Measurements from ENCODE around the gene XRCC1.
"Not testable (repeated sequence)": the region's sequence is repeated elsewhere in the genome, so short reads cannot be mapped to it uniquely, and the experiment has no call there.

Gene XRCC1

GRCh38 chr19:43524922-43525835 is 50.1 kb downstream of the XRCC1 start:
- Histone ChIP-seq H3K9me3 (ENCODE audit: insufficient read depth, low read length) (no peaks in the 10 kb centered on the region), H3K27me3 (ENCODE audit: insufficient read depth, insufficient read length) (peaks cover 8% of the 10 kb centered on the region), H3K4me3 (ENCODE audit: insufficient read length, low read depth) (peak overlapping the region; percentile 84), H3K4me1 (ENCODE audit: insufficient read depth, insufficient read length) (no peaks in the 10 kb centered on the region), H3K9ac (ENCODE audit: insufficient read length, low read depth) (peak overlapping the region; percentile 93), H3K36me3 (ENCODE audit: insufficient read depth, insufficient read length, low read length) (peaks cover 6% of the 10 kb centered on the region)
- TF ChIP-seq YY1 (IDR thresholded peaks at IDR 0.05; ENCODE audit: insufficient read depth, insufficient read length) = no peak
- no peak for TF ChIP-seq SUZ12 (IDR thresholded peaks at IDR 0.05; ENCODE audit: extremely low read depth, insufficient read depth, insufficient read length)
- no peak for TF ChIP-seq ZNF274 (IDR thresholded peaks at IDR 0.05; ENCODE audit: low read depth, low read length)
- no peak for DNase-seq (ENCODE audit: low read depth, low spot score)

DNA sequence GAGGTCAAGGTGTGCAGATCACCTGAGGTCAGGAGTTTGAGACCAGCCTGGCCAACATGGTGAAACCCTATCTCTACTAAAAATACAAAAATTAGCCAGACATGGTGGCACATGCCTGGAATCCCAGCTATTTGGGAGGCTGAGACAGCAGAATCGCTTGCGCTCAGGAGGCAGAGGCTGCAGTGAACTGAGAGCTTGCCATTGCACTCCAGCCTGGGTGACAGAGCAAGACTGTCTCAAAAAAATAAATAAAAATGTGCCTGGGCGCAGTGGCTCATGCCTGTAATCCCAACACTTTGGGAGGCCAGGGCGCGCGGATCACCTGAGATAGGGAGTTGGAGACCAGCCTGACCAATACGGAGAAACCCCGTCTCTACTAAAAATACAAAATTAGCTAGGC is 51.6 kb downstream of the XRCC1 start:
- H3K4me3 ChIP-seq (ENCODE audit: insufficient read length, low read depth); H3K9me3 ChIP-seq (ENCODE audit: insufficient read depth, low read length); H3K4me1 ChIP-seq (ENCODE audit: insufficient read depth, insufficient read length); DNase-seq (ENCODE audit: low read depth, low spot score); H3K36me3 ChIP-seq (ENCODE audit: insufficient read depth, insufficient read length, low read length); H3K9ac ChIP-seq (ENCODE audit: insufficient read length, low read depth); H3K27me3 ChIP-seq (ENCODE audit: insufficient read depth, insufficient read length): not testable (repeated sequence)

DNA sequence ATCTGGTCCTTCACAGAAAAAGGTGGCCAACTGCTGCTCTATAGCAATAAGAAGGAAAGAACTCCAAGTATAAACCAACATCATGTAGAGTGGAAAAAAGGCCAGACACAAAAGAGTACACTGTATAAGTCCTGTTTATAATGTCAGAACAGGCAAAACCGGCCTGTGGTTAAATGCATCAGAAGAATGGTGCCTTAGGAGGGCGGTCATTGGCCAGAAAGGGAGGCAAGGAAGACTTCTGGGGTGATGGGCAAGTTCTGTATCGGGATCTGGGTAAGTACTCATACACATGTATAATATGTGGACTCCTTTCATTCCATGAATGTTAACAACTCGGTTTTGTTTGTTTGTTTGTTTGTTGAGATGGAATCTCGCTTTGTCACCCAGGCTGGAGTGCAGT is 52.4 kb downstream of the XRCC1 start:
- no peak overlapping the region for H3K9ac ChIP-seq (ENCODE audit: insufficient read length, low read depth)
- no peak for TF ChIP-seq SUZ12 (IDR thresholded peaks at IDR 0.05; ENCODE audit: extremely low read depth, insufficient read depth, insufficient read length)
- TF ChIP-seq YY1 (IDR thresholded peaks at IDR 0.05; ENCODE audit: insufficient read depth, insufficient read length) = no peak
- TF ChIP-seq ZNF274 (IDR thresholded peaks at IDR 0.05; ENCODE audit: low read depth, low read length) = no peak
- H3K4me1 ChIP-seq (ENCODE audit: insufficient read depth, insufficient read length) = no peaks in the 10 kb centered on the region

DNA sequence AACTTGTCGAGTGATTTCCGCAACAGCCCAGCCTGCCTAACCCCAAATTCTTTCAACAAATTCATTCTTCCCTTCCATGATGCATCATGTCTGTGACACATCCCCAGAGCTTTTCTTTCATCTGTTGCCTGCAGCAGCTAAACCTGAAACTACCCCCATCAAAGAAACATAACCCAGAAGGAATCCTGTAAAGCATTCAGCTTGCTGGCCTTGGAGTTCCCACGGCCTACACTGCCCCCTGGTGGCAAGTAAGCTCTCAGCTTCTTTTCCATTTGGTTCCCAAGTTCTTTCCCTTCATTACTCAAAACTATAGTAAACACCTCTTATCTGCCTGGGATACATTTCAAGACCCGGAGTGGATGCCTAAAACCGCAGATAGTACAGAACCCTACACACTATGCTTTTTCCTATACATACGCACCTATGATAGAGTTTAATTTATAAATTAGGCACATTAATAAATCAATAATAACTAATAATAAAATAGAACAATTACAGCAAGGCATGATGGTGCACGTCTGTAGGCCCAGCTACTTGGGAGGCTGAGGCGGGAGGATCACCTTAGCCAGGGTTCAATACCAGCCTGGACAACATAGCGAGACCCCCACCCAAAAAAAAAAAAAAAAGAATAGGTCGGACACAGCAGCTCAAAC is 55.8 kb downstream of the XRCC1 start:
- peaks cover 6% of the 10 kb centered on the region for H3K36me3 ChIP-seq (ENCODE audit: insufficient read depth, insufficient read length, low read length)
- no peaks in the 10 kb centered on the region for H3K9me3 ChIP-seq (ENCODE audit: insufficient read depth, low read length)
- TF ChIP-seq ZNF274 (IDR thresholded peaks at IDR 0.05; ENCODE audit: low read depth, low read length) = no peak
- no peak for TF ChIP-seq YY1 (IDR thresholded peaks at IDR 0.05; ENCODE audit: insufficient read depth, insufficient read length)
- no peak for TF ChIP-seq SUZ12 (IDR thresholded peaks at IDR 0.05; ENCODE audit: extremely low read depth, insufficient read depth, insufficient read length)
- H3K4me1 ChIP-seq (ENCODE audit: insufficient read depth, insufficient read length) = no peaks in the 10 kb centered on the region
- H3K9ac ChIP-seq (ENCODE audit: insufficient read length, low read depth) = no peak overlapping the region
- no peak for DNase-seq (ENCODE audit: low read depth, low spot score)
- no peaks in the 10 kb centered on the region for H3K27me3 ChIP-seq (ENCODE audit: insufficient read depth, insufficient read length)
- no peak overlapping the region for H3K4me3 ChIP-seq (ENCODE audit: insufficient read length, low read depth)

More for the DNA sequence above, 52.4 kb downstream of the XRCC1 start:
- DNase-seq (ENCODE audit: low read depth, low spot score) = no peak
- H3K9me3 ChIP-seq (ENCODE audit: insufficient read depth, low read length) = no peaks in the 10 kb centered on the region
- peaks cover 8% of the 10 kb centered on the region for H3K27me3 ChIP-seq (ENCODE audit: insufficient read depth, insufficient read length)
- peaks cover 6% of the 10 kb centered on the region for H3K36me3 ChIP-seq (ENCODE audit: insufficient read depth, insufficient read length, low read length)
- H3K4me3 ChIP-seq (ENCODE audit: insufficient read length, low read depth) = no peak overlapping the region

- no peak overlapping the region for H3K9ac ChIP-seq (ENCODE audit: insufficient read length, low read depth)
- no peaks in the 10 kb centered on the region for H3K27me3 ChIP-seq (ENCODE audit: insufficient read depth, insufficient read length)
- H3K36me3 ChIP-seq (ENCODE audit: insufficient read depth, insufficient read length, low read length) = peaks cover 6% of the 10 kb centered on the region
- TF ChIP-seq SUZ12 (IDR thresholded peaks at IDR 0.05; ENCODE audit: extremely low read depth, insufficient read depth, insufficient read length) (no peak), ZNF274 (IDR thresholded peaks at IDR 0.05; ENCODE audit: low read depth, low read length) (no peak), YY1 (IDR thresholded peaks at IDR 0.05; ENCODE audit: insufficient read depth, insufficient read length) (no peak)
- DNase-seq (ENCODE audit: low read depth, low spot score) = no peak
- H3K4me3 ChIP-seq (ENCODE audit: insufficient read length, low read depth) = no peak overlapping the region
- H3K9me3 ChIP-seq (ENCODE audit: insufficient read depth, low read length) = peaks cover 13% of the 10 kb centered on the region; the same call in 1 of the 2 replicates
- no peaks in the 10 kb centered on the region for H3K4me1 ChIP-seq (ENCODE audit: insufficient read depth, insufficient read length)
Observed at GRCh38 chr19:43518051-43518450, 57.3 kb downstream of the XRCC1 start.

DNA sequence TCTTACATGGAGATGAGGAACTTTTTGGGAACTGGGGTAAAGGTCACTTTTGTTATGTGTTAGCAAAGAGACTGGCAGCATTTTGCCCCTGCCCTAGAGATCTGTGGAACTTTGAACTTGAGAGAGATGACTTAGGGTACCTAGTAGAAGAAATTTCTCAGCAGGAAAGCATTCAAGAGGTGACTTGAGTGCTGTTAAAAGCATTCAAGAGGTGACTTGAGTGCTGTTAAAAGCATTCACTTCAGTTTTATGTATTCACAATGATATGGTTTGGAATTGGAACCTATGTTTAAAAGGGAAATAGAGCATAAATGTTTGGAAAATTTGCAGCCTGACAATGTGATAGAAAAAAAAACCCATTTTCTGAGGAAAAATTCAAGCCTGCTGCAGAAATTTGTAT is 62.9 kb downstream of the XRCC1 start:
- H3K9me3 ChIP-seq (ENCODE audit: insufficient read depth, low read length) = peaks cover 17% of the 10 kb centered on the region; the same call in 1 of the 2 replicates
- not testable (repeated sequence) for H3K27me3 ChIP-seq (ENCODE audit: insufficient read depth, insufficient read length); H3K4me1 ChIP-seq (ENCODE audit: insufficient read depth, insufficient read length); H3K9ac ChIP-seq (ENCODE audit: insufficient read length, low read depth); DNase-seq (ENCODE audit: low read depth, low spot score); H3K4me3 ChIP-seq (ENCODE audit: insufficient read length, low read depth)
- peaks cover 22% of the 10 kb centered on the region for H3K36me3 ChIP-seq (ENCODE audit: insufficient read depth, insufficient read length, low read length)

DNA sequence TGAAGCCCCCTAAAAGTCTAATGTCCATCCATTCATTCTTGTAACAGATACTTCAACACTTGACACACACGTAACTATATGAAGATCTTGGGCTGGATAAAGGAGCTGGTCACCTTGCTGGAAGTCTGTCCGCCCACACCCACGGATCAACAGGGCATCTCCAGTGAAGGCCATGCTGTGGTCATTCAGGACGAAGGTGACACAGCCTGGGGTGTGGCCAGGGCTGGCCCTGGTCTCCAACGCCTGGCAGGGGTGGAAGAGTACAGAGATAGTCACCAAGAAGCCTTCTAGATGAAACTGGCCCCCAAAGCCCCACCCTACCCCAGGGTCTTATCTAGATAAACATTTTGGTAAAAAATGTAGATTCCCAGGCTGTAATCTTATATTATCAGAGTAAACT is 64.0 kb downstream of the XRCC1 start:
- Histone ChIP-seq H3K4me1 (ENCODE audit: insufficient read depth, insufficient read length) (no peaks in the 10 kb centered on the region), H3K36me3 (ENCODE audit: insufficient read depth, insufficient read length, low read length) (peaks cover 25% of the 10 kb centered on the region), H3K4me3 (ENCODE audit: insufficient read length, low read depth) (no peak overlapping the region), H3K27me3 (ENCODE audit: insufficient read depth, insufficient read length) (no peaks in the 10 kb centered on the region), H3K9ac (ENCODE audit: insufficient read length, low read depth) (no peak overlapping the region), H3K9me3 (ENCODE audit: insufficient read depth, low read length) (peaks cover 17% of the 10 kb centered on the region; the same call in 1 of the 2 replicates)
- DNase-seq (ENCODE audit: low read depth, low spot score) = no peak
- TF ChIP-seq ZNF274 (IDR thresholded peaks at IDR 0.05; ENCODE audit: low read depth, low read length) = no peak
- no peak for TF ChIP-seq SUZ12 (IDR thresholded peaks at IDR 0.05; ENCODE audit: extremely low read depth, insufficient read depth, insufficient read length)
- TF ChIP-seq YY1 (IDR thresholded peaks at IDR 0.05; ENCODE audit: insufficient read depth, insufficient read length) = no peak

Measured in NT2/D1 (cell line).